ENCODE measurements around the gene PRKCA. TPM values are rescaled to one million over a fixed set of nuclear protein-coding genes. Genes with fewer than 3 reads are reported as not detected.

Gene PRKCA
- total RNA-seq, 1 experiment from 2014 or later: 20.7 TPM

- CTCF ChIA-PET: interaction anchor here (0.6 kb wide), 3 partner anchors 20 to 338 kb away, joined by 3 read pairs; no protein-coding TSS in a partner anchor
- intact Hi-C loops (cut with micrococcal nuclease): no loop called here
- Mint-ChIP-seq H3K9me3 (ENCODE audit: unreplicated experiment) (no peaks in the 10 kb centered on the region), H3K4me3 (ENCODE audit: unreplicated experiment) (no peak overlapping the region), H3K27me3 (ENCODE audit: insufficient read depth, unreplicated experiment) (no peaks in the 10 kb centered on the region), H3K36me3 (ENCODE audit: insufficient read depth, unreplicated experiment) (no peaks in the 10 kb centered on the region), H3K27ac (ENCODE audit: low read depth, unreplicated experiment) (no peak overlapping the region), H3K4me1 (ENCODE audit: insufficient read depth, unreplicated experiment) (peaks cover 7% of the 10 kb centered on the region)
- no TSS peak for BruUV-seq (replicated peaks)
- TF ChIP-seq, protein P1, sequence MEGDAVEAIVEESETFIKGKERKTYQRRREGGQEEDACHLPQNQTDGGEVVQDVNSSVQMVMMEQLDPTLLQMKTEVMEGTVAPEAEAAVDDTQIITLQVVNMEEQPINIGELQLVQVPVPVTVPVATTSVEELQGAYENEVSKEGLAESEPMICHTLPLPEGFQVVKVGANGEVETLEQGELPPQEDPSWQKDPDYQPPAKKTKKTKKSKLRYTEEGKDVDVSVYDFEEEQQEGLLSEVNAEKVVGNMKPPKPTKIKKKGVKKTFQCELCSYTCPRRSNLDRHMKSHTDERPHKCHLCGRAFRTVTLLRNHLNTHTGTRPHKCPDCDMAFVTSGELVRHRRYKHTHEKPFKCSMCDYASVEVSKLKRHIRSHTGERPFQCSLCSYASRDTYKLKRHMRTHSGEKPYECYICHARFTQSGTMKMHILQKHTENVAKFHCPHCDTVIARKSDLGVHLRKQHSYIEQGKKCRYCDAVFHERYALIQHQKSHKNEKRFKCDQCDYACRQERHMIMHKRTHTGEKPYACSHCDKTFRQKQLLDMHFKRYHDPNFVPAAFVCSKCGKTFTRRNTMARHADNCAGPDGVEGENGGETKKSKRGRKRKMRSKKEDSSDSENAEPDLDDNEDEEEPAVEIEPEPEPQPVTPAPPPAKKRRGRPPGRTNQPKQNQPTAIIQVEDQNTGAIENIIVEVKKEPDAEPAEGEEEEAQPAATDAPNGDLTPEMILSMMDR (IDR thresholded peaks at IDR 0.05; ENCODE audit: unreplicated experiment): no peak
- no peak for DNase-seq (ENCODE audit: unreplicated experiment)
- POLR2A ChIA-PET: no interaction called here
Observed at GRCh38 chr17:66413559-66414520, 111.4 kb downstream of the PRKCA start.

DNA sequence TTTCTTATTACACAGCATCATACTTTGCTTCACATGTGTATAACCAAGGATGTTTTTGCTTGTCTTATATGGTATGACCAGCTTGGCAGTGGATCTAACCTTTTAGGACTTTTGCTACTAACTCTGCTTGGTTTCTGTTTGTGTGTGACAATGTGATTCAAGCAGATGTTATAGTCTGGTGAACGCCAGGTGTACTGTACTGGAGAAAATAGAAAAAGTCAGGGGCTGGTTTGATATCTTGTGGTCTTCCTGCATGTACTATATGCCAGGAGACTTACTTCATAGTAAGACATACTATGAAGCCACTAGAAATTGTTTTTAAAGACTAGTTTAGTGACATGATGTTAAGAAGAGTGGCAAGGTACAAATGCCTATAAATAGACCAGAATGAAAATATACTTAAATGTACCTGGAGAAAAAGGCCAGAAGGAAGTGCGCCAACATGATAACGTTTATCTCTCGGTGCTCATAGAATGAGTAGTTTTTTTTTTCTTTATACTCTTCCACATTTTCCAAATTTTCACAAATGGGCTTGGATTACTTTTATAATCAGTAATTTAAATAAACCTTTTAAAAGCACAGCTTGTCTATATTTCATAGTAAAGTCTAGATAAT lies 112.3 kb downstream of the PRKCA start:
- BruUV-seq (replicated peaks): no TSS peak
- ChIA-PET CTCF (interaction anchor here (0.6 to 0.9 kb wide), 3 partner anchors 18 to 91 kb away, joined by 3 read pairs; no protein-coding TSS in a partner anchor), POLR2A (no interaction called here)
- no peaks in the 10 kb centered on the region for H3K27me3 Mint-ChIP-seq (ENCODE audit: insufficient read depth, unreplicated experiment)
- H3K36me3 Mint-ChIP-seq (ENCODE audit: insufficient read depth, unreplicated experiment): no peaks in the 10 kb centered on the region
- DNase-seq (ENCODE audit: unreplicated experiment): no peak
- TF ChIP-seq, protein P1 (IDR thresholded peaks at IDR 0.05; ENCODE audit: unreplicated experiment): no peak
- H3K27ac Mint-ChIP-seq (ENCODE audit: low read depth, unreplicated experiment): no peak overlapping the region
- intact Hi-C loops (cut with micrococcal nuclease): no loop called here
- H3K4me1 Mint-ChIP-seq (ENCODE audit: insufficient read depth, unreplicated experiment): peaks cover 7% of the 10 kb centered on the region
- no peaks in the 10 kb centered on the region for H3K9me3 Mint-ChIP-seq (ENCODE audit: unreplicated experiment)
- no peak overlapping the region for H3K4me3 Mint-ChIP-seq (ENCODE audit: unreplicated experiment)

GRCh38 chr17:66415366-66416206 lies 113.2 kb downstream of the PRKCA start:
- intact Hi-C loops (cut with micrococcal nuclease): no loop called here
- DNase-seq (ENCODE audit: unreplicated experiment): no peak
- no peak overlapping the region for H3K4me3 Mint-ChIP-seq (ENCODE audit: unreplicated experiment)
- no TSS peak for BruUV-seq (replicated peaks)
- TF ChIP-seq, protein P1 (IDR thresholded peaks at IDR 0.05; ENCODE audit: unreplicated experiment): no peak
- no peak overlapping the region for H3K27ac Mint-ChIP-seq (ENCODE audit: low read depth, unreplicated experiment)
- no peaks in the 10 kb centered on the region for H3K36me3 Mint-ChIP-seq (ENCODE audit: insufficient read depth, unreplicated experiment)
- CTCF ChIA-PET: interaction anchor here (0.7 to 0.9 kb wide), 2 partner anchors 17 to 60 kb away, joined by 3 read pairs; no protein-coding TSS in a partner anchor
- POLR2A ChIA-PET: no interaction called here
- peaks cover 7% of the 10 kb centered on the region for H3K4me1 Mint-ChIP-seq (ENCODE audit: insufficient read depth, unreplicated experiment)
- no peaks in the 10 kb centered on the region for H3K27me3 Mint-ChIP-seq (ENCODE audit: insufficient read depth, unreplicated experiment)
- no peaks in the 10 kb centered on the region for H3K9me3 Mint-ChIP-seq (ENCODE audit: unreplicated experiment)

All from MCF 10A (cell line).